Measurements from ENCODE around the gene ZNF496. TPM values are rescaled to one million over a fixed set of nuclear protein-coding genes. Genes with fewer than 3 reads are reported as not detected.

The ZNF496 gene
- total and polyA plus RNA-seq, 2 of the 13 experiments (the other 11 are each of a cell fraction or from before 2014, with no cell fraction given), result 14.8 to 18.6 TPM

DNA sequence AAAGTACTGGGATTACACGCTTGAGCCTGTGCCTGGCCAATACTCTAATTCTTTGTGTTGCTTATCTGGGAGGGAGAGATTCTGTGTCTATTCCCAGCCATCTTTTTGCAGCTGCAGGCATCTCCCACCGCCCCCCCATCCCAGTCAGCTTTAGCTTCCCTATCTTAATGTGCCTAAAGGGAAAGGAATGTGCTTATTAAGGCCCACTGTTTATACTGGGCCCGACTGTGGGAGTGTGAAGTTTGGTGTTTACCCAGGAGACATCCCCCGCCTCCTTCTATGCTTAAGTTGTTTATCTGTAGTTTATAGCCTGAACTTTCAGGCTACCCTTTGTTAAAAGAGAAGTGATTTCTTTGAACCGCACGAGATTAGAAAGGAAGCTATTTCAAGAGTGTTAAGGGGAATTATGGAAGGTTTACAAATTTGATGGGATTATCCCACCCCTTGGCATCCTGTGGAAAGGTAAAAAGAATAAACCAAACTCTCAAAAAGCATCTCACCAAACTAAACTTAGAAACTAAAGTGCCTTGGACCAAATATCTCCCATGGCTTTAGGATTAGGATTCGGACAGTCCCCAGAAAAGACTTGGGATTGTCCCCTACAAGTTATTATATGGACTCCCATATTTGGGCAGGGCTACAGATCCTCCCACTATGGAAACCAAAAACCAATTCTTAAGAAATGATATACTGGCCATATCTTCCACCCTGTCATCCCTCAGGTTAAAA is 25.5 kb upstream of the ZNF496 start:
- Histone ChIP-seq H3K27ac (ENCODE audit: extremely low read length, insufficient read depth, low read length) (no peak overlapping the region), H3K4me2 (ENCODE audit: low read depth, low read length) (no peak overlapping the region), H3K4me3 (replicated peaks in 1 of 3; ENCODE audit: insufficient read depth in 1 of 3, low read depth in 2 of 3, low read length in 3 of 3) (no peak overlapping the region), H3K9me3 (ENCODE audit: low read length) (no peaks in the 10 kb centered on the region), H3K4me1 (ENCODE audit: insufficient read depth, low read length) (no peaks in the 10 kb centered on the region; the same call in 1 of the 2 replicates), H3K27me3 (ENCODE audit: control insufficient read depth in 1 of 2, insufficient read depth in 2 of 2, low read length in 2 of 2) (peaks cover 0 to 32% of the 10 kb centered on the region in 2 experiments; a peak in 3 of 5 replicates), H3K79me2 (ENCODE audit: insufficient read depth, low read length) (no peaks in the 10 kb centered on the region), H3K9ac (ENCODE audit: insufficient read depth, low read depth, low read length) (no peak overlapping the region), H4K20me1 (ENCODE audit: insufficient read depth, low read length) (no peaks in the 10 kb centered on the region), H3K36me3 (replicated peaks in 1 of 2; ENCODE audit: control insufficient read depth in 1 of 2, insufficient read depth in 2 of 2, low read length in 2 of 2) (no peaks in the 10 kb centered on the region), H2AFZ (ENCODE audit: low read length) (no peak overlapping the region)
- ChIA-PET CTCF (ENCODE audit: low intra/inter-chr PET ratio, low total read pairs) (no interaction called here), POLR2A (no interaction called here)
- in situ Hi-C loops (cut with HindIII; ENCODE audit: extremely low pct_ligation_motif_present, low pct_unique_long_range_greater_than_20kb), result no loop called here
- DNase-seq (ENCODE audit: low spot score) (no peak), ATAC-seq (no peak), FAIRE-seq (no peak)
- WGBS (ENCODE audit: low lambda C conversion rate), result 46% methylated on average over 7 of the region's 7 CpGs
- intact Hi-C loops (cut with micrococcal nuclease; ENCODE audit: unreplicated experiment), result no loop called here
- BruUV-seq (replicated peaks), result no TSS peak
- TF ChIP-seq ZNF510 (CRISPR knock-in tag; IDR thresholded peaks at IDR 0.05; ENCODE audit: low read depth), result no peak
- TF ChIP-seq, protein P1, sequence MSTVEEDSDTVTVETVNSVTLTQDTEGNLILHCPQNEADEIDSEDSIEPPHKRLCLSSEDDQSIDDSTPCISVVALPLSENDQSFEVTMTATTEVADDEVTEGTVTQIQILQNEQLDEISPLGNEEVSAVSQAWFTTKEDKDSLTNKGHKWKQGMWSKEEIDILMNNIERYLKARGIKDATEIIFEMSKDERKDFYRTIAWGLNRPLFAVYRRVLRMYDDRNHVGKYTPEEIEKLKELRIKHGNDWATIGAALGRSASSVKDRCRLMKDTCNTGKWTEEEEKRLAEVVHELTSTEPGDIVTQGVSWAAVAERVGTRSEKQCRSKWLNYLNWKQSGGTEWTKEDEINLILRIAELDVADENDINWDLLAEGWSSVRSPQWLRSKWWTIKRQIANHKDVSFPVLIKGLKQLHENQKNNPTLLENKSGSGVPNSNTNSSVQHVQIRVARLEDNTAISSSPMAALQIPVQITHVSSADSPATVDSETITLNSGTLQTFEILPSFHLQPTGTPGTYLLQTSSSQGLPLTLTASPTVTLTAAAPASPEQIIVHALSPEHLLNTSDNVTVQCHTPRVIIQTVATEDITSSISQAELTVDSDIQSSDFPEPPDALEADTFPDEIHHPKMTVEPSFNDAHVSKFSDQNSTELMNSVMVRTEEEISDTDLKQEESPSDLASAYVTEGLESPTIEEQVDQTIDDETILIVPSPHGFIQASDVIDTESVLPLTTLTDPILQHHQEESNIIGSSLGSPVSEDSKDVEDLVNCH (CRISPR knock-in tag; IDR thresholded peaks at IDR 0.05), result no peak
- TF ChIP-seq MIER2 (CRISPR knock-in tag; IDR thresholded peaks at IDR 0.05), result no peak
- TF ChIP-seq GTF2F1 (IDR thresholded peaks at IDR 0.05; ENCODE audit: low read length), result no peak
- TF ChIP-seq, protein P2, sequence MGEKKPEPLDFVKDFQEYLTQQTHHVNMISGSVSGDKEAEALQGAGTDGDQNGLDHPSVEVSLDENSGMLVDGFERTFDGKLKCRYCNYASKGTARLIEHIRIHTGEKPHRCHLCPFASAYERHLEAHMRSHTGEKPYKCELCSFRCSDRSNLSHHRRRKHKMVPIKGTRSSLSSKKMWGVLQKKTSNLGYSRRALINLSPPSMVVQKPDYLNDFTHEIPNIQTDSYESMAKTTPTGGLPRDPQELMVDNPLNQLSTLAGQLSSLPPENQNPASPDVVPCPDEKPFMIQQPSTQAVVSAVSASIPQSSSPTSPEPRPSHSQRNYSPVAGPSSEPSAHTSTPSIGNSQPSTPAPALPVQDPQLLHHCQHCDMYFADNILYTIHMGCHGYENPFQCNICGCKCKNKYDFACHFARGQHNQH (CRISPR knock-in tag; IDR thresholded peaks at IDR 0.05), result no peak
- TF ChIP-seq GPBP1L1 (CRISPR knock-in tag; IDR thresholded peaks at IDR 0.05), result no peak
- no peak for TF ChIP-seq ZFYVE20 (CRISPR knock-in tag; IDR thresholded peaks at IDR 0.05; ENCODE audit: borderline replicate concordance, low read depth)
- no peak for TF ChIP-seq ZBTB3 (CRISPR knock-in tag; IDR thresholded peaks at IDR 0.05; ENCODE audit: borderline replicate concordance, low read depth)
- TF ChIP-seq ZNF337 (CRISPR knock-in tag; IDR thresholded peaks at IDR 0.05; ENCODE audit: borderline replicate concordance, low read depth), result no peak
- TF ChIP-seq, protein P3, sequence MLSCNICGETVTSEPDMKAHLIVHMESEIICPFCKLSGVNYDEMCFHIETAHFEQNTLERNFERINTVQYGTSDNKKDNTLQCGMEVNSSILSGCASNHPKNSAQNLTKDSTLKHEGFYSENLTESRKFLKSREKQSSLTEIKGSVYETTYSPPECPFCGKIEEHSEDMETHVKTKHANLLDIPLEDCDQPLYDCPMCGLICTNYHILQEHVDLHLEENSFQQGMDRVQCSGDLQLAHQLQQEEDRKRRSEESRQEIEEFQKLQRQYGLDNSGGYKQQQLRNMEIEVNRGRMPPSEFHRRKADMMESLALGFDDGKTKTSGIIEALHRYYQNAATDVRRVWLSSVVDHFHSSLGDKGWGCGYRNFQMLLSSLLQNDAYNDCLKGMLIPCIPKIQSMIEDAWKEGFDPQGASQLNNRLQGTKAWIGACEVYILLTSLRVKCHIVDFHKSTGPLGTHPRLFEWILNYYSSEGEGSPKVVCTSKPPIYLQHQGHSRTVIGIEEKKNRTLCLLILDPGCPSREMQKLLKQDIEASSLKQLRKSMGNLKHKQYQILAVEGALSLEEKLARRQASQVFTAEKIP (CRISPR knock-in tag; IDR thresholded peaks at IDR 0.05; ENCODE audit: borderline replicate concordance), result no peak
- TF ChIP-seq ZHX1 (CRISPR knock-in tag; IDR thresholded peaks at IDR 0.05; ENCODE audit: low read depth), result no peak
